Aorta (tissue), 5 donors: ENCODE measurements around the gene ATG14. TPM values are rescaled to one million over a fixed set of nuclear protein-coding genes. Genes with fewer than 3 reads are reported as not detected.
A peak's percentile ranks its signal among the peaks of the same experiment; 100 is the strongest.

Experiments used
- ATAC-seq: fragments of 200-7000 bp; cut with Tn5 transposase; one replicate; pipeline ENCODE4 v1.9.1; 2022; ENCODE audit warnings: moderate library complexity; ENCODE audit not compliant: low FRiP score
- DNase-seq, 2 donors: peaks; one replicate each; pipeline ENCODE4 v3.0.0-alpha.2; 2020
- H3K27ac ChIP-seq, 2 donors: one replicate each; pipeline ENCODE4 v1.5.1; 2013; ENCODE audit warnings: low read length in 2 of 2, mild to moderate bottlenecking in 2 of 2, moderate library complexity in 2 of 2, control low read depth in 1 of 2, inconsistent platforms in 1 of 2, low read depth in 1 of 2
- H3K27me3 ChIP-seq, 2 donors: one replicate each; pipeline ENCODE4 v1.6.1; 2013; ENCODE audit warnings: control low read depth in 1 of 2, low read length in 1 of 2, mild to moderate bottlenecking in 1 of 2, moderate library complexity in 1 of 2; ENCODE audit not compliant: insufficient read depth in 2 of 2, control insufficient read depth in 1 of 2
- H3K36me3 ChIP-seq, 2 donors: one replicate each; pipeline ENCODE4 v1.6.1; 2013; ENCODE audit warnings: control low read depth in 1 of 2, low read length in 1 of 2, mild to moderate bottlenecking in 1 of 2; ENCODE audit not compliant: insufficient read depth in 2 of 2, control insufficient read depth in 1 of 2
- H3K4me1 ChIP-seq, 2 donors: one replicate each; pipeline ENCODE4 v1.6.1; 2013; ENCODE audit warnings: low read length in 2 of 2, control low read depth in 1 of 2, mild to moderate bottlenecking in 1 of 2, moderate library complexity in 1 of 2; ENCODE audit not compliant: insufficient read depth in 2 of 2, control insufficient read depth in 1 of 2
- H3K4me3 ChIP-seq, 2 donors: one replicate each; pipeline ENCODE4 v1.5.1; 2013; ENCODE audit warnings: low read length in 2 of 2, control low read depth in 1 of 2, mild to moderate bottlenecking in 1 of 2
- H3K9me3 ChIP-seq: one replicate; pipeline ENCODE4 v1.6.1; 2013; ENCODE audit warnings: mild to moderate bottlenecking, low read length; ENCODE audit not compliant: control insufficient read depth
- WGBS, 2 donors: extraction: QIAGEN DNeasy Blood & Tissue Kit; methylation state at CpG; one replicate each; pipeline ENCODE4 v1.1.7; 2013; 5-methylcytosine and 5-hydroxymethylcytosine counted together
- intact Hi-C, 2 donors: fragments of 100-400 bp; cut with DNase I; formaldehyde crosslinking; loops; one replicate each; pipeline versions ENCODE4 v1.14.2 to v1.15.0; 2022
- polyA plus RNA-seq, 2 donors: library from polyadenylated mRNA; stranded (reverse); fragments of 200-250 nt; gene quantifications; one replicate each; pipeline ENCODE4 v1.2.3, GENCODE V29; 2013
- total RNA-seq, 2 donors: library from RNA; stranded (reverse); fragmentation: NEBNext Ultra II Directional; extraction: Animal tissue kit (Norgen Biotek cat#: 25700); gene quantifications; one replicate each; pipeline ENCODE4 v1.2.1, GENCODE V29; 2021
- donor health status: healthy with polysubstance abuse.
- donor health status: Bipolar disorder and iron deficiency.
- donor health status: DM: no; HTN: no; CAD: no.
- donor health status: DM: no; HTN: no; CAD: no.
- donor health status: DM: yes; HTN: yes; CAD: no.

ATG14 gene
- total and polyA plus RNA-seq, 4 donors: 6.0 to 19.4 (median 15.1) TPM

GRCh38 chr14:55438066-55438683 is 26.5 kb upstream of the ATG14 start:
- no peaks in the 10 kb centered on the region for H3K27me3 ChIP-seq
- no peak overlapping the region for H3K27ac ChIP-seq
- DNase-seq: no peak
- WGBS, 2 donors: 49 to 52% methylated on average over 10 of the region's 10 CpGs
- no peaks in the 10 kb centered on the region for H3K9me3 ChIP-seq
- no peaks in the 10 kb centered on the region for H3K36me3 ChIP-seq
- no peak for ATAC-seq
- intact Hi-C loops: loop anchor here in 1 of 2 donors (5.0 kb wide), 1 partner anchor 1034 kb away; no protein-coding TSS in a partner anchor
- H3K4me1 ChIP-seq: no peaks in the 10 kb centered on the region
- H3K4me3 ChIP-seq: no peak overlapping the region

- Histone ChIP-seq H3K4me3 (no peak overlapping the region), H3K4me1 (no peaks in the 10 kb centered on the region), H3K27ac (no peak overlapping the region), H3K9me3 (no peaks in the 10 kb centered on the region), H3K36me3 (no peaks in the 10 kb centered on the region), H3K27me3 (no peaks in the 10 kb centered on the region)
- DNase-seq: no peak
- 79 to 86% methylated on average over 4 of the region's 4 CpGs for WGBS, 2 donors
- intact Hi-C loops: loop anchor here in 1 of 2 donors (5.0 kb wide), 1 partner anchor 1035 kb away; no protein-coding TSS in a partner anchor
- no peak for ATAC-seq
Measured at GRCh38 chr14:55436931-55437330, 25.3 kb upstream of the ATG14 start.

- DNase-seq (no peak), ATAC-seq (no peak)
- Histone ChIP-seq H3K36me3 (no peaks in the 10 kb centered on the region), H3K4me3 (no peak overlapping the region), H3K27me3 (no peaks in the 10 kb centered on the region), H3K9me3 (no peaks in the 10 kb centered on the region), H3K27ac (no peak overlapping the region), H3K4me1 (no peaks in the 10 kb centered on the region)
- WGBS, 2 donors: 31 to 34% methylated on average over 4 of the region's 4 CpGs
- intact Hi-C loops: loop anchor here in 1 of 2 donors (5.0 kb wide), 1 partner anchor 1036 kb away; no protein-coding TSS in a partner anchor
Measured at GRCh38 chr14:55436519-55436918, 24.9 kb upstream of the ATG14 start.

- H3K27ac ChIP-seq: no peak overlapping the region
- H3K4me3 ChIP-seq: no peak overlapping the region
- WGBS, 2 donors: 56 to 60% methylated on average over 3 of the region's 3 CpGs
- H3K27me3 ChIP-seq: no peaks in the 10 kb centered on the region
- H3K4me1 ChIP-seq: no peaks in the 10 kb centered on the region
- no peak for ATAC-seq
- no peak for DNase-seq
- intact Hi-C loops: loop anchor here in 1 of 2 donors (5.0 kb wide), 1 partner anchor 1038 kb away; no protein-coding TSS in a partner anchor
- no peaks in the 10 kb centered on the region for H3K36me3 ChIP-seq
- no peaks in the 10 kb centered on the region for H3K9me3 ChIP-seq
Measured at GRCh38 chr14:55434805-55435174, 23.2 kb upstream of the ATG14 start.

- no peaks in the 10 kb centered on the region for H3K4me1 ChIP-seq
- no peaks in the 10 kb centered on the region for H3K9me3 ChIP-seq
- intact Hi-C loops: no loop called here
- no peak overlapping the region for H3K4me3 ChIP-seq
- ATAC-seq (no peak), DNase-seq (no peak)
- no peak overlapping the region for H3K27ac ChIP-seq
- no peaks in the 10 kb centered on the region for H3K36me3 ChIP-seq
- 67 to 77% methylated on average over 6 of the region's 6 CpGs for WGBS, 2 donors
- no peaks in the 10 kb centered on the region for H3K27me3 ChIP-seq
Measured at GRCh38 chr14:55433880-55434804, 22.5 kb upstream of the ATG14 start.

- no peak overlapping the region for H3K27ac ChIP-seq
- no peaks in the 10 kb centered on the region for H3K4me1 ChIP-seq
- ATAC-seq (no peak), DNase-seq (no peak)
- no peak overlapping the region for H3K4me3 ChIP-seq
- no peaks in the 10 kb centered on the region for H3K9me3 ChIP-seq
- no peaks in the 10 kb centered on the region for H3K27me3 ChIP-seq
- intact Hi-C loops: no loop called here
- 80 to 81% methylated on average over 3 of the region's 3 CpGs for WGBS, 2 donors
- H3K36me3 ChIP-seq: no peaks in the 10 kb centered on the region
Measured at GRCh38 chr14:55432628-55433027, 21.0 kb upstream of the ATG14 start.

GRCh38 chr14:55430024-55430690 is 18.5 kb upstream of the ATG14 start:
- ATAC-seq (peak; percentile 79), DNase-seq (no peak)
- Histone ChIP-seq H3K9me3 (no peaks in the 10 kb centered on the region), H3K27me3 (no peaks in the 10 kb centered on the region), H3K36me3 (no peaks in the 10 kb centered on the region), H3K27ac (no peak overlapping the region), H3K4me3 (no peak overlapping the region), H3K4me1 (no peaks in the 10 kb centered on the region)
- 0 to 2% methylated on average over 1 of the region's 1 CpG for WGBS, 2 donors
- intact Hi-C loops: no loop called here

- Histone ChIP-seq H3K27me3 (no peaks in the 10 kb centered on the region), H3K9me3 (no peaks in the 10 kb centered on the region), H3K27ac (no peak overlapping the region), H3K36me3 (no peaks in the 10 kb centered on the region), H3K4me1 (no peaks in the 10 kb centered on the region), H3K4me3 (no peak overlapping the region)
- intact Hi-C loops: loop anchor here (5.0 to 10.0 kb wide), 3 partner anchors 175 to 213 kb away; no protein-coding TSS in a partner anchor
- DNase-seq (no peak), ATAC-seq (no peak)
- WGBS, 2 donors: 67 to 69% methylated on average over 7 of the region's 7 CpGs
Measured at GRCh38 chr14:55427439-55427838, 15.8 kb upstream of the ATG14 start.
